Adrenal gland (tissue), 5 donors: Measurements from ENCODE around the gene NTSR2.

ENCODE experiments used
- CTCF ChIP-seq, 6 experiments: fragments of 450-650 bp in 4 of 6; fragments of 200-600 bp in 2 of 6; sonication (generic) in 1 of 6; IDR thresholded peaks; 1 replicate in 5 of 6; 2 replicates in 1 of 6; pipeline versions ENCODE4 v1.5.1 to v1.8.0; 2016 to 2021; ENCODE audit warnings: antibody characterized with exemption in 6 of 6, mild to moderate bottlenecking in 2 of 6, moderate library complexity in 1 of 6
- POLR2A ChIP-seq, 2 donors: fragments of 450-650 bp; IDR thresholded peaks; one replicate each; pipeline ENCODE4 v1.6.1; 2017; ENCODE audit warnings: antibody characterized with exemption in 2 of 2, mild to moderate bottlenecking in 2 of 2, moderate library complexity in 1 of 2
- donor health status: DM: no; HTN: no; CAD: no.

- no peak for TF ChIP-seq CTCF (IDR thresholded peaks at IDR 0.05)
- no peak for TF ChIP-seq POLR2A (IDR thresholded peaks at IDR 0.05)
Measured at GRCh38 chr2:11616097-11616687, 53.8 kb downstream of the NTSR2 start.
